22Rv1 (cell line): ENCODE data around the gene RAD51B.

Source experiments
- H3K27ac ChIP-seq: fragments of 450-650 bp; 2 replicates; pipeline ENCODE4 v1.5.1; 2017
- ZFX ChIP-seq: fragments of 450-650 bp; IDR thresholded peaks from 2 replicates; pipeline ENCODE4 v1.6.1; 2017; ENCODE audit warnings: antibody characterized with exemption, borderline replicate concordance
- TF ChIP-seq, protein P1 (sequence below): fragments of 450-650 bp; IDR thresholded peaks from 2 replicates; pipeline ENCODE4 v1.5.1; 2017; ENCODE audit warnings: mild to moderate bottlenecking

The RAD51B gene

DNA sequence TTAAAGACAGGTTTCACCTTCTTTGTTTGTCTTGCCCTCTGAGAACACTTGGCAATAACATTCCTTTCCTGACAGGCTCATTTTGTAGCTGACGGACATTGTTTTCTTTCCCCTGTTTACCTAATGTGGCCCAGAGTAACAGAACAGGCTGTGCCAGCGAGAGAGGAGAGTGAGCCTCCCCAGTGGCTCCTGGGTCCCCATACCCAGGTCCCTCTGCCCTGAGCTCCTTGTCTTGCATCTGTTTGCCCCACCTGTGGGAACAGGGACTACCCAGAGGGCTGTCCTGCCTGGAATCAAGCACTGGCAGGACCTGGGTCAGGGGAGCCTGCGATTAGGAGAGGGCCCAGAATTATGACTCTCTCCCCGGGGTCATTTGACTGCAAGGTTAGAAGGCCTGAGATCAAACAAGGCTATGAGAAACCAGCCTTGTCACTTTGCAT, 750.4 kb downstream of the RAD51B start:
- H3K27ac ChIP-seq = no peak overlapping the region
- TF ChIP-seq, protein P1, sequence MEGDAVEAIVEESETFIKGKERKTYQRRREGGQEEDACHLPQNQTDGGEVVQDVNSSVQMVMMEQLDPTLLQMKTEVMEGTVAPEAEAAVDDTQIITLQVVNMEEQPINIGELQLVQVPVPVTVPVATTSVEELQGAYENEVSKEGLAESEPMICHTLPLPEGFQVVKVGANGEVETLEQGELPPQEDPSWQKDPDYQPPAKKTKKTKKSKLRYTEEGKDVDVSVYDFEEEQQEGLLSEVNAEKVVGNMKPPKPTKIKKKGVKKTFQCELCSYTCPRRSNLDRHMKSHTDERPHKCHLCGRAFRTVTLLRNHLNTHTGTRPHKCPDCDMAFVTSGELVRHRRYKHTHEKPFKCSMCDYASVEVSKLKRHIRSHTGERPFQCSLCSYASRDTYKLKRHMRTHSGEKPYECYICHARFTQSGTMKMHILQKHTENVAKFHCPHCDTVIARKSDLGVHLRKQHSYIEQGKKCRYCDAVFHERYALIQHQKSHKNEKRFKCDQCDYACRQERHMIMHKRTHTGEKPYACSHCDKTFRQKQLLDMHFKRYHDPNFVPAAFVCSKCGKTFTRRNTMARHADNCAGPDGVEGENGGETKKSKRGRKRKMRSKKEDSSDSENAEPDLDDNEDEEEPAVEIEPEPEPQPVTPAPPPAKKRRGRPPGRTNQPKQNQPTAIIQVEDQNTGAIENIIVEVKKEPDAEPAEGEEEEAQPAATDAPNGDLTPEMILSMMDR = no peak
- no peak for TF ChIP-seq ZFX

DNA sequence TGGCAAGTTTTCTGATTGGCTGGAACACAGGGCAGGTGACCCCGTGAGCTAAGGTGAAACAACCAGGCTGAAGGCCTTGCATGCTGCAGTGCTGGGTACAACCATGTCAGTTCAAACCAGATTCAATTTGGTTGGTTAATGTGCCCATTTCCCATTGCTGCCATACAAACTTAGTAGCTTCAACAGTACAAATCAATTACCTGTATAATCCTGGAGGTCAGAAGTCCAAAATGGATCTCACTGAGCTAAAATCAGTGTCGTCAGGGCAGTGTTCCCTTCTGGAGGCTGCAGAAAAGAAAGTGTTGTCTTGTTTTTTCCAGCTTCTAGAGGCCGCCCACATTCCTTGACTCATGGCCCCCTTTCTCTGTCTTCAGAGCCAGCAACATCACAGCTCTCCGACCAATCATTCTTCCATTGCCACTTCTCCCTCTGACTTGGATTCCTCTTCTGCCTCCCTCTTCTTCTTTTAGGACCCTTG, 751.6 kb downstream of the RAD51B start:
- no peak overlapping the region for H3K27ac ChIP-seq
- TF ChIP-seq, protein P1 = no peak
- no peak for TF ChIP-seq ZFX

DNA sequence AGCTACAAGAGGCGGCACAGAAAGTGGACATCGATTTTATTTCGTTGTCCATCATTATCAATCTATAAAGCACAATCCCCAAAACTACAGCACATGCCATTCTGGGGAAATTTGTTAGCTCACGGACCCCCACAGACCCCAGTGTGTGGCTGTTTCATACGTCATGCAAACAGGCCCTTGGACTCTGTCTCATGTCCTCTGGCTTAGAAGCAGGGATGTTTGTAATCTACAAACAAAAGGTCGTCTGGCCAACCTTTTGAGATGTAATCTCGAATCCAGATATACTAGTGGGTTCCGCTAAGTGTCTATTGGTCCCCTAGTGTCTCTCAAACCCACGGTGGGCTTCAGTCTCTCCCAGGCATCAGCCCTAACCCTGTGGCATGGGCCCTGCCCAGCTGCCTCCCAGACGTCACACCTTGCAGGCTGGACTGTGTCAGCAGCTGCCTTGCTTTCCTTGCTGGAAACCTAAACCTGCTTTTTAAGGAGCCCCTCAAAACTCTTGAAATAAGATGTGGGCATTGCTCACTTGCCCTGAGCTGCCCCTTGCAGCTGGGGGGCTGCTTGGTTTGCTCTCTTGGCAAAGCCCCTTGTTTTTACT, 752.4 kb downstream of the RAD51B start:
- no peak overlapping the region for H3K27ac ChIP-seq
- TF ChIP-seq, protein P1 = no peak
- TF ChIP-seq ZFX = no peak

DNA sequence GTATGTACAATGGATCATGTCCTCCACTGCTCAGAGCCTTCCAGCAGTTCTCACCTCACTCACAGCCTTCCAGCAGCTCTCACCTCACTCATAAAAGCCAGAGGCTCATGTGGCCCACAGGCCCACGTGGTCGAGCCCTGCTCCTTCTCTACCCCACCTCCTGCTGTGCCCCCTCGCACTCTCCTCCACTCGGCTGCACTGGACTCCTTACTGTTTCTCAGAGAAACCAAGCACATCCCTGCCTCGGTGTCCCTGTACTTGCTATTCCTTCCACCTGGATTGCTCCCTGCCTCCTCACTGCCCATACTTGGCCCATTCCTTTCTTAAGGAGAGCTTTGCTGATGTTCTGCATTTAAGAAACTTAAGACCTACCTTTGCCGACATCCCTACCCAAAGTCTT, 753.5 kb downstream of the RAD51B start:
- TF ChIP-seq, protein P1 = no peak
- no peak for TF ChIP-seq ZFX
- no peak overlapping the region for H3K27ac ChIP-seq

DNA sequence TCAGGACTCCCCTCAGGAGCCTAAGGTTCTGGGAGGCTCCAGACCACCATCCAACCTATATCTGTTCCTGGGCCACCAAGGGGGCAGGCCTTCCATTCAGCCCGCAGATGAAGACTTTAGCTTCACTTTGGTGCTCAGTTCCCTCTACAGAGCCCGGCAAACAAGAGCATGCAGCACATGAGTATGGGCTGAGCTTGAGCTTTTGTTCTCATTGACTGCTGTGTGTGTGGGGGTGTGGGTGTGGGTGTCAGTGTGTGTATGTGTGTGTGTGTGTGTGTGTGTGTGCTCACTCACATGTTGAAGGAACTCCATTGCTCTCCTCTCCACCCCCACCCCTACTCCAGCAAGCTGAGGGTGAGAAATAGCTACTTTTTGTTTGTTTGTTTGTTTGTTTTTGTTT, 754.1 kb downstream of the RAD51B start:
- TF ChIP-seq, protein P1 = no peak
- no peak for TF ChIP-seq ZFX
- no peak overlapping the region for H3K27ac ChIP-seq

DNA sequence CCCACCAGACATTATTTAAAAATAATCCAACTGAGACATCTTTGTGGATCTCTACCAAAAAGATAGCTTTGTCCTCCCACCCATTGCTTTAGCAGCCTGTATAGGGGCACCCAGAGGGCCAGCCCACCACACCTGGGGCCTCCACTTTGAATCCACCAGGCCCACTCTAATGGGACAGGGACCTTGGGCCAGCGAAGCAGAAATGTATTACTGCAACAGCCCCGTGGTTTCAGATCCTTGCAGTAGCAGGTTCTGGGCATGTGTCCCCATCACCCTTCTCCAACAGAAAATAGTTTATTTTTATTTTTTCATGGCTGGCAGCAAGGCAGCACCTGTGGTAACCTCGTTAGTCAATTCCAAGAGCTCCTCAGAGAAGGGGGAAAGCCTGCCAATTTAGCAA, 754.9 kb downstream of the RAD51B start:
- no peak for TF ChIP-seq ZFX
- TF ChIP-seq, protein P1 = no peak
- H3K27ac ChIP-seq = no peak overlapping the region

DNA sequence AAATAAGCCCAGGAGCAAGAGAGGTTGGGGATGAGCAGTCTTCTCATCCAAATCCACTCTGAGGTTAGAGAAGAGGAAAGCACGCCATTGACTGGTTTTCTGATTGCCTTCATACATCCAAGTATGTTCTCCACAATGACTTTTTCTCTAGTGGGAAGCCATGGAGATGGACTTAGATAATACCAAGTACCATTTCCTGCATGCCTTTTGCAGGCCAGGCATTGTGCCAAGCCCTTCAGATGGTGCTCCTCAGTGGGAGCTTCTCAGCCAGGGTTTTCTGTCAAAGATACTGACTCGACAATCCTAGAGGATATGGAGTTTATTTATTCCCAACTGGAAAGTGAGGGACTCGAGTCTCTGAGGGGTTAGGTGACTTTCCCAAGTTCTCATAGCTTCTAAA, 755.3 kb downstream of the RAD51B start:
- TF ChIP-seq, protein P1 = no peak
- no peak for TF ChIP-seq ZFX

More for the DNA sequence above, 755.3 kb downstream of the RAD51B start:
- H3K27ac ChIP-seq = no peak overlapping the region
